Measurements from ENCODE around the gene ACSF3.
"Not testable (repeated sequence)": the region's sequence is repeated elsewhere in the genome, so short reads cannot be mapped to it uniquely, and the experiment has no call there.

The ACSF3 gene

DNA sequence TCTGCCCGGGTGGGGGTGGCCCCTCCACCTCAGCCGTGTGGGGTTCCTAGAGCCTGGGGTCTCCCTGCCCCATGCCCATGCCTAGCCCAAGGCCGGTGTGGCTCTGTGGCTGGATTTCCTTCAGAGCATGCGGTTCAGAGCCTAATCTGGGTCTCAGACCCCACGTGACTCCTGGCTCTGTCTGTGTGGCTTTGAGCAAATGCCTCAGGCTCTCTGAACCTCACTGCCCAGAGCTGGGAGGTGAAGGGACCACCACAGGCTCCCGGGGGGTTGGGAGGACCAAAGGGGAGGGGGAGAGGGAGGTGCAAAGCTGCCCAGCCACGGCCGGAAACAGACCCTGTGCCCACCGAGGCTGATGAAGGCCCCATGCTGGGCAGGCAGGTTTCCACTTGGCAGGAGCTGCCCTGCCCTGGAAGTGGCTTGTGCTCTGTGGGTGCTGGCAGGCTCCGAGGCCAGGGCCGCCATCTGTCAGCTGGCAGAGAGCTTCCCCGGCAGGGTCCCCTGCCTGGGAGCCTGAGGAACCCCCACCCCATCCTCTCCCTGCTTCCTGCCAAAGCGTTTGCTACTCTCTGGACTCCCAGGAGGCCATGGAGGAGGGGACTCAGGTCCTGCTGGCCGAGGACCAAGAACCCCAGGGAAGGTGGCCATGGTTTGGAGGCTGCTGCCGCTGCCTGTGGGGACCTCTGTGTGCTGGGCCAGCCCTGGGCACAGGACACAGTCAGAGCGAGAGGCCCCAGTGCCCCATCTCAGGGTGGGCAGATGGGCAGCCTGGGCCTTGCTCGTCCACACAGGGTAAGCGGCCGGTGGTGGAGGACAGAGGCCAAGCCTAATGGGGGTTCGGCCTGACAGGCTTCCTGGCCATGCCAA lies 81.9 kb downstream of the ACSF3 start:
- no peak for DNase-seq

DNA sequence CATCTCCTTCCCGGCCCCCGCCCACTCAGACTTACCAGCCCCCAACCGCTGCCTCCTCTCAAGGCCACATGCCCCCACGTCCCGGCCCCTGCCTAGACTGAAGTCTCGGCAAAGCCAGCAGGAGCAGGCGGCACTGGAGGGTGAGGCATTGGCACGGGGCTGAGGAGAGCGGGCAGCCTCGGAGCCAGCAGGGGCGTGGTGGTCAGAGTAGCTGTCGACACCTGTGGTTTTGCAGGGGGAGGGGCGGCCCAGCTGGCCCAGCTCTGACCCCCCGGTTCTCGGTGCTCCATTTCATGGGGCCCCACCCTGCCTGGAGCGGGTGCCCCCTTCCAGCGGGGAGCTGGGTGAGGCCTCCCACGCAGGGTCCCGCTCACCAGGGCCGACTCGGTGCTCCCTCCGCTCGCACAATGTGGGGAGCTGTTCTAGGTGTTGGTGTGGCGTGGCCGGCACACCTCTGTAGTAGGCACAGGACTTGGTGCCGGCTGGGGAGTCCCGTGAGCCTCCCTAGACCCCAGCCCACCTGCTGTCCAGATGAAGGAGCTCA lies 82.6 kb downstream of the ACSF3 start:
- no peak for DNase-seq

GRCh38 chr16:89176717-89177116 lies 83.1 kb downstream of the ACSF3 start:
- DNase-seq: no peak

DNA sequence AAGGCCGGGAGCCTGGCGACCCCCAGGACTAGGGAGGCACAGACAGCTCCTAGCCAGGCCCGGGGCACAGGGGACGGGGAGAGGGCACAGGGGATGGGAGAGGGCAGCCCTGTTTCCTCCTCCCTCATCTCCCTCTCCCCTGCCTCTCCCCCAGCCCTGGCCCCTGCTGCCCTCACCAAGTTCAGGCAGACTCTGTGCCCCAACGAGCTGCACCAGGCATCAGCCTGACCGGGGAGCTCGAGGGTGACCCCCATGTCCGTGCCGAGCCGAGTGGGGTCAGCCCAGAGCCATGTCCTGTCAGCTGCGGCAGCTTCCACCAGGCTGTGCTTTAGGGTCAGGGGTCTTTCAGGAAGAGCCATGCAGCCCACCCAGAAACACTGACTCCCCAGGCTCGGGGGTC lies 83.8 kb downstream of the ACSF3 start:
- no peak for DNase-seq

DNA sequence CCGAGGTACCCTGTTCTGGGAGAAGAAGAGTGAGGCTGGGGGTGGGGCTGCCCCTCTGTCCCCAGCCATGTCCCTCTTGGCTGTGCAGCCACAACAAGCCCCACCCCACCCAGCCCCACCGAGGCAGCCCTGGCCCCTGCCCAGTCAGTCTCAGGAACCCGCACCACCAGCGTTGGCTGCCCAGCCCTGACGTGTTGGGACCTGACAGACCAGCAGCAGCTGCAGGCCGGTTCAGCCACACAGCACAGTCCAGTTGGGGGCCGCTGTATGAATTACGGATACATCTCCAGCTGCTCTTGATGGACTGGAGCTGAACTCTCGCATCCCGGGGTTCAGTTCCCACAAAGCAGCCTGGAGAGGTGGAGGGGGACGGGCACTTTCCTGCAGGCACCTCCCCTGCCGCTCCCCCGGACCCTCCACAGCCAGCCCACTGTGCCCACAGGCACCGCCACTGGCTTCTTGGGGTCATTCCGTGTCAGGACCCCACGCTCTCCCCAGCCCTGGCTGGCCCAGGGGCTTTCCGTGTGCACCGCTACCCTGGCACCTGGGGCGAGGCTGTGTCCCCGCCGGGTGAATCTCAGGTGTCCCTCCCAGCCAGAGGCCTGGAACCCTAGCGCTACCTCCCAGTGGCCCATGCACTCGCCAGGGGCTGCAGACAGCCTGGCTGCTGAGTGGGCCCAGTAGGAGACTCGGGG lies 84.9 kb downstream of the ACSF3 start:
- no peak for DNase-seq

- no peak for DNase-seq
Observed at GRCh38 chr16:89179148-89179484, 85.5 kb downstream of the ACSF3 start.

DNA sequence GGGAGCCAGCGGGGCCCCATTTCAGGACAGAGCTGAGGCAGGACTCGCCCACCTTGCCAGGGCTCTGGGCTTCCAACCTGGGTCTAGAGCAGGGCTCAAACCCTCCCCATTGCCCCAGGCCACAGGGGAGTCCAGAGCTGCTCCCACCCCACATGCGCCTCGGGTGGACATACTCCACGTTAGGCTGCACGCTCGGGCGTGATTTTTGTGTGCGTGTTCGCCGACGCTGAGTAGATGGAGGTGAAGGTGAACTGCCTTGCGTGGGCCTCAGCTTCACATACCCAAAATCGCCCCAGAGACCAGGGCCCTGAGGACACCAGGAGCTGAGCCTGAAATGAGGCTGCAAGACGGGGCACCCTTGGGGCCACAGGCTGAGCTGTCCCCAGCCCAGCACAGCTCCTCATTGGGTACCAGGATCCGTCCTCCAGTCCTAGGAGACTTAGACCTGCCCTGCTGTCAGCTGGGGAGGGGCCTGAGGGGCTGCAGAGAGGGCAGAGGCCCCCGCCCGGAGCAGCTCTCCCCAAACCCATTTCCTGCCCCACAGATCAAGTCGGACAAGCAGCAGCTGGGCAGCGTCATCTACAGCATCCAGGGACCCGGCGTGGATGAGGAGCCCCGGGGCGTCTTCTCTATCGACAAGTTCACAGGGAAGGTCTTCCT lies 86.1 kb downstream of the ACSF3 start:
- DNase-seq: no peak

DNA sequence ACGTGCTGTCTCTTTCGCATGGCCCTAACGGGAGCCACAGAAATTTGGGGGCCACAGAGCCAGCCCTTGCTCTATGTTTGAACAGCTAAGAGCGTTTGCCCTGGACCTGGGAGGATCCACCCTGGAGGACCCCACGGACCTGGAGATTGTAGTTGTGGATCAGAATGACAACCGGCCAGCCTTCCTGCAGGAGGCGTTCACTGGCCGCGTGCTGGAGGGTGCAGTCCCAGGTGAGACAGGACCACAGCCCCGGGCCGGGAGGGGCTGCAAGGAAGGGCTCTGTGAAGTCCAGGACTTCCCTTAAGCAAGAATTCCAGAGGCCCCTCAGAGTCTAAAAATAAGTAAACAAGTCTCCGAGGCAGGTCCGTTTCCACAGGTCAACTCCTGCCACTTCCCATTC lies 89.8 kb downstream of the ACSF3 start:
- no peak for DNase-seq

GRCh38 chr16:89183975-89184676 lies 90.5 kb downstream of the ACSF3 start:
- no peak for DNase-seq

DNA sequence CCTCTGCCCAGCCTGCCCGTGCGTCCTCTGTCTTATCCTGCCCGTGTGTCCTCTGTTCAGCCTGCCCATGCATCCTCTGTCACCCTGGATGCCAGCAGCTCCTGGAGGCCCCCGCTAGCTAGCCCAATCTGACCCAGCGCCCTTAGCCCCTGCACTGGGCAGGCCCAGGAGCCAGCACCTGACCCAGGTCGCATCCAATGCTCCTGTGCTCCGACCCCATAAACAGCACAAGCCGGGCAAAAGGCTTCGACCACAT lies 91.0 kb downstream of the ACSF3 start:
- DNase-seq: no peak

GRCh38 chr16:89184933-89185794 lies 91.5 kb downstream of the ACSF3 start:
- DNase-seq: peak; percentile 10

GRCh38 chr16:89185887-89186592 lies 92.4 kb downstream of the ACSF3 start:
- DNase-seq: not testable (repeated sequence)

GRCh38 chr16:89186593-89187031 lies 93.0 kb downstream of the ACSF3 start:
- DNase-seq: not testable (repeated sequence)

GRCh38 chr16:89187032-89187769 lies 93.5 kb downstream of the ACSF3 start:
- peak; percentile 40 for DNase-seq

DNA sequence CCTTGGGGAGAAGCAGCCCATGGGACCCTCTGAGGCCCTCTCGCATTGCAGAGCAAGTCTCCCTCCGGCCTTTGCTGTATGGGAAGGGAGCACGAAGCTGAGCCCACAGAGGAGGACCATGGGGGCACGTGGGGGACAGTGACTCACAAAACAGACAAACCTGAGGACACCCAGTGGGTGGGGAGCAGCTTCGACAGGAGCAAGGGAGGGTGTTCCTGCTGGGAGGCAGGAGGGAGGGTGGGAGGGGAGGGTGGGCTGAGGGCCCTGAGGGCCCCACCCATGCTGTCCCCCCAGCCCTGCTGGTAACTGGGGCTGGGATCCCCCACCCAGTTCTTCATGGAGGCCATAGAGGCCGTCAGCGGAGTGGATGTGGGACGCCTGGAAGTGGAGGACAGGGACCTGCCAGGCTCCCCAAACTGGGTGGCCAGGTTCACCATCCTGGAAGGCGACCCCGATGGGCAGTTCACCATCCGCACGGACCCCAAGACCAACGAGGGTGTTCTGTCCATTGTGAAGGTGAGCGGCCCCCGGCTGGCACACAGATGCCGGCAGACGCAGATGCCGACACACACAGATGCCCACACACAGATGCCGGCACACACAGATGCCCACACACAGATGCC lies 94.2 kb downstream of the ACSF3 start:
- peak; percentile 46 for DNase-seq

- not testable (repeated sequence) for DNase-seq
Observed at GRCh38 chr16:89188471-89189357, 95.1 kb downstream of the ACSF3 start.

DNA sequence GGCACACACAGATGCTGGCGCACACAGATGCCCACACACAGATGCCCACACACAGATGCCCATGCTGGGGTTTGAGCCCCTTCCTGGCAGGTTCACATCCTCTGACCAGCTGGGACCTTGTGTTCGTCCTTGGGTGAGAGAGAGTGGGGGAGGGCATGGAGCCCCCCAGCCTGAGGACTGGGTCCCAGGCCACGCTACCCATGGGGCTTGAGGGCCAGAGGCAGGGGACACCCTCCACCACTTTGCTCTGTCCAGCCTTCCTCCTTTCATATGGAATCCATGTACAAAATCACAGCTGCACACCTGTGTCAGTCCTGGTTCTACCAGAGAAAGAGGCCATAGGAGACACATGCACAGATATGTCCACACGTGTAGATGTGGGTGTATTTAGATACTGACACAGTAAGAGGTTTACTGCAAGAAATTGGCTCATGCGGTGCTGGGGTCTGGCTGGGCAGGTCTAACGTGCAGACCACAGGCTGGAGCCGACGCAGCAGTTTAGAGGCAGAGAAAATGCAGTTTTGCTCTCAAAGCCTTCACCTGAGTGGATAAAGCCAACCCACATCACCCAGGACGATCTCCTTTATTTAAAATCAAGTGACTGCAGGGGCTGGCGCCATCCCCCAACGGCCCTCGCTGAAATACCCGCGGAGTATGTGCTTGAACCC lies 95.8 kb downstream of the ACSF3 start:
- no peak for DNase-seq

All from fibroblast of skin of back (primary cell).